Sigmoid colon (tissue), 7 donors: ENCODE data around the gene DAPK1. TPM values are rescaled to one million over a fixed set of nuclear protein-coding genes. Genes with fewer than 3 reads are reported as not detected.
"Not testable (repeated sequence)": the region's sequence is repeated elsewhere in the genome, so short reads cannot be mapped to it uniquely, and the experiment has no call there.

Experiments
- DNase-seq: peaks from one replicate; pipeline ENCODE4 v3.0.0-alpha.2; 2019
- H3K27ac ChIP-seq, 4 donors: fragments of 200-600 bp; sonication (generic); one replicate each; pipeline ENCODE4 v1.5.1; 2016 to 2019; ENCODE audit warnings: mild to moderate bottlenecking in 1 of 4
- H3K27me3 ChIP-seq, 3 donors: fragments of 200-600 bp; sonication (generic); one replicate each; pipeline ENCODE4 v1.5.1; 2019; ENCODE audit warnings: mild to moderate bottlenecking in 1 of 3
- H3K36me3 ChIP-seq, 4 donors: fragments of 200-600 bp; sonication (generic); one replicate each; pipeline ENCODE4 v1.5.1; 2016 to 2019
- H3K4me1 ChIP-seq, 4 donors: fragments of 200-600 bp; sonication (generic); one replicate each; pipeline ENCODE4 v1.5.1; 2017 to 2019
- H3K4me3 ChIP-seq, 4 donors: fragments of 200-600 bp; sonication (generic); one replicate each; pipeline ENCODE4 v1.5.1; 2017 to 2019; ENCODE audit warnings: mild to moderate bottlenecking in 2 of 4, moderate library complexity in 1 of 4
- H3K9me3 ChIP-seq, 4 donors: fragments of 200-600 bp in 3 of 4; sonication (generic) in 3 of 4; one replicate each; pipeline versions ENCODE4 v1.5.1 to v1.6.1; 2013 to 2019
- CTCF ChIP-seq, 4 experiments: fragments of 450-650 bp in 3 of 4; fragments of 200-600 bp in 1 of 4; IDR thresholded peaks; one replicate each; pipeline ENCODE4 v1.5.1; 2016 to 2019; ENCODE audit warnings: antibody characterized with exemption in 4 of 4, mild to moderate bottlenecking in 3 of 4, moderate library complexity in 2 of 4
- EP300 ChIP-seq, 4 donors: sonication (generic); formaldehyde crosslinking; IDR thresholded peaks; one replicate each; pipeline ENCODE4 v1.6.1; 2017; ENCODE audit warnings: antibody characterized with exemption in 4 of 4
- POLR2A ChIP-seq, 2 donors: fragments of 450-650 bp; IDR thresholded peaks; one replicate each; pipeline ENCODE4 v1.6.1; 2016; ENCODE audit warnings: antibody characterized with exemption in 2 of 2, mild to moderate bottlenecking in 2 of 2, moderate library complexity in 2 of 2
- POLR2AphosphoS5 ChIP-seq, 4 donors: sonication (generic); formaldehyde crosslinking; IDR thresholded peaks; one replicate each; pipeline ENCODE4 v1.6.1; 2017; ENCODE audit warnings: antibody characterized with exemption in 4 of 4
- WGBS, 2 donors: extraction: QIAGEN DNeasy Blood & Tissue Kit; methylation state at CpG; one replicate each; pipeline ENCODE4 v1.1.7; 2013; 5-methylcytosine and 5-hydroxymethylcytosine counted together
- intact Hi-C: fragments of 100-400 bp; cut with DNase I; formaldehyde crosslinking; loops from one replicate; pipeline ENCODE4 v1.15.1; 2023
- polyA plus RNA-seq, 3 donors: library from polyadenylated mRNA; stranded (reverse); fragments of 200-250 nt; gene quantifications; one replicate each; pipeline ENCODE4 v1.2.3, GENCODE V29; 2013
- total RNA-seq, 4 donors: library from RNA; depleted of rRNA; stranded (reverse); fragments of >200 nt; gene quantifications; one replicate each; pipeline ENCODE4 v1.1.0, GENCODE V29; 2016
- donor health status: healthy with polysubstance abuse.
- donor health status: Bipolar disorder and iron deficiency.
- donor health status: healthy.

The DAPK1 gene
- total and polyA plus RNA-seq, 7 donors, result 4.8 to 92.5 (median 78.1) TPM

- Histone ChIP-seq H3K9me3 (peaks cover 0 to 8% (median 0%) of the 10 kb centered on the region in 4 donors), H3K27me3 (no peaks in the 10 kb centered on the region), H3K4me1 (no peaks in the 10 kb centered on the region), H3K4me3 (no peak overlapping the region), H3K27ac (no peak overlapping the region), H3K36me3 (no peaks in the 10 kb centered on the region)
- WGBS, 2 donors, result 47 to 66% methylated on average over 4 of the region's 4 CpGs
- DNase-seq, result no peak
- TF ChIP-seq POLR2A (IDR thresholded peaks at IDR 0.05), result no peak
- TF ChIP-seq POLR2AphosphoS5 (IDR thresholded peaks at IDR 0.05), result no peak
- TF ChIP-seq CTCF (IDR thresholded peaks at IDR 0.05), result no peak
- TF ChIP-seq EP300 (IDR thresholded peaks at IDR 0.05), result no peak
- intact Hi-C loops, result no loop called here
These were observed 243.7 kb downstream of the DAPK1 start for GRCh38 chr9:87741326-87741725.

GRCh38 chr9:87741891-87742290, 244.2 kb downstream of the DAPK1 start:
- 26 to 28% methylated on average over 5 of the region's 5 CpGs for WGBS, 2 donors
- no peaks in the 10 kb centered on the region for H3K4me1 ChIP-seq
- intact Hi-C loops, result no loop called here
- peaks cover 0 to 8% (median 0%) of the 10 kb centered on the region in 4 donors for H3K9me3 ChIP-seq
- TF ChIP-seq CTCF (IDR thresholded peaks at IDR 0.05), result no peak
- TF ChIP-seq POLR2A (IDR thresholded peaks at IDR 0.05), result no peak
- TF ChIP-seq POLR2AphosphoS5 (IDR thresholded peaks at IDR 0.05), result no peak
- H3K36me3 ChIP-seq, result no peaks in the 10 kb centered on the region
- H3K27ac ChIP-seq, result no peak overlapping the region
- DNase-seq, result no peak
- H3K27me3 ChIP-seq, result no peaks in the 10 kb centered on the region
- no peak overlapping the region for H3K4me3 ChIP-seq

GRCh38 chr9:87742813-87743428, 245.3 kb downstream of the DAPK1 start:
- 76 to 88% methylated on average over 3 of the region's 3 CpGs for WGBS, 2 donors
- Histone ChIP-seq H3K4me1 (no peaks in the 10 kb centered on the region), H3K9me3 (peaks cover 0 to 8% (median 0%) of the 10 kb centered on the region in 4 donors), H3K27ac (no peak overlapping the region), H3K36me3 (no peaks in the 10 kb centered on the region), H3K27me3 (no peaks in the 10 kb centered on the region), H3K4me3 (no peak overlapping the region)
- TF ChIP-seq POLR2A (IDR thresholded peaks at IDR 0.05) (no peak), POLR2AphosphoS5 (IDR thresholded peaks at IDR 0.05) (no peak), EP300 (IDR thresholded peaks at IDR 0.05) (no peak), CTCF (IDR thresholded peaks at IDR 0.05) (no peak)
- intact Hi-C loops, result no loop called here
- no peak for DNase-seq

- intact Hi-C loops, H3K27me3 ChIP-seq: not testable (repeated sequence)
These were observed 246.6 kb downstream of the DAPK1 start for GRCh38 chr9:87744247-87744646.

GRCh38 chr9:87746186-87746585, 248.5 kb downstream of the DAPK1 start:
- peaks cover 0 to 8% (median 0%) of the 10 kb centered on the region in 4 donors for H3K9me3 ChIP-seq
- WGBS, 2 donors, result 51 to 67% methylated on average over 4 of the region's 4 CpGs

More at GRCh38 chr9:87744247-87744646, 246.6 kb downstream of the DAPK1 start:
- H3K4me1 ChIP-seq, H3K27ac ChIP-seq, H3K36me3 ChIP-seq, DNase-seq, H3K9me3 ChIP-seq, H3K4me3 ChIP-seq: not testable (repeated sequence)
- 89 to 92% methylated on average over 5 of the region's 7 CpGs for WGBS, 2 donors

More at GRCh38 chr9:87746186-87746585, 248.5 kb downstream of the DAPK1 start:
- no peak overlapping the region for H3K4me3 ChIP-seq
- no peak overlapping the region for H3K27ac ChIP-seq
- H3K27me3 ChIP-seq, result no peaks in the 10 kb centered on the region
- no peak for DNase-seq
- no peaks in the 10 kb centered on the region for H3K36me3 ChIP-seq
- intact Hi-C loops, result no loop called here
- H3K4me1 ChIP-seq, result no peaks in the 10 kb centered on the region
- TF ChIP-seq POLR2AphosphoS5 (IDR thresholded peaks at IDR 0.05) (no peak), POLR2A (IDR thresholded peaks at IDR 0.05) (no peak), EP300 (IDR thresholded peaks at IDR 0.05) (no peak), CTCF (IDR thresholded peaks at IDR 0.05) (no peak)
